BLaER1 (cell line): ENCODE results near the gene CEP72.

Experiments used
- H3K27ac ChIP-seq: shearing (Covaris generic); formaldehyde crosslinking; 2 replicates; pipeline ENCODE4 v1.8.1; 2022
- H3K27me3 ChIP-seq: shearing (Covaris generic); formaldehyde crosslinking; 2 replicates; pipeline ENCODE4 v1.8.1; 2022
- H3K36me3 ChIP-seq: shearing (Covaris generic); formaldehyde crosslinking; 2 replicates; pipeline ENCODE4 v1.8.1; 2022
- H3K4me1 ChIP-seq: shearing (Covaris generic); formaldehyde crosslinking; 2 replicates; pipeline ENCODE4 v1.8.1; 2022
- H3K4me2 ChIP-seq: shearing (Covaris generic); formaldehyde crosslinking; 2 replicates; pipeline ENCODE4 v1.8.1; 2022
- H3K4me3 ChIP-seq: shearing (Covaris generic); formaldehyde crosslinking; 2 replicates; pipeline ENCODE4 v1.8.1; 2022
- H3K9ac ChIP-seq: shearing (Covaris generic); formaldehyde crosslinking; 2 replicates; pipeline ENCODE4 v1.8.1; 2022
- H3K9me3 ChIP-seq: shearing (Covaris generic); formaldehyde crosslinking; 2 replicates; pipeline ENCODE4 v1.8.1; 2022
- H4K20me1 ChIP-seq: shearing (Covaris generic); formaldehyde crosslinking; 2 replicates; pipeline ENCODE4 v1.8.1; 2022
- Cebpa-rat ChIP-seq: shearing (Covaris generic); IDR thresholded peaks from 2 replicates; pipeline ENCODE4 v1.8.1; 2022

Gene CEP72

DNA sequence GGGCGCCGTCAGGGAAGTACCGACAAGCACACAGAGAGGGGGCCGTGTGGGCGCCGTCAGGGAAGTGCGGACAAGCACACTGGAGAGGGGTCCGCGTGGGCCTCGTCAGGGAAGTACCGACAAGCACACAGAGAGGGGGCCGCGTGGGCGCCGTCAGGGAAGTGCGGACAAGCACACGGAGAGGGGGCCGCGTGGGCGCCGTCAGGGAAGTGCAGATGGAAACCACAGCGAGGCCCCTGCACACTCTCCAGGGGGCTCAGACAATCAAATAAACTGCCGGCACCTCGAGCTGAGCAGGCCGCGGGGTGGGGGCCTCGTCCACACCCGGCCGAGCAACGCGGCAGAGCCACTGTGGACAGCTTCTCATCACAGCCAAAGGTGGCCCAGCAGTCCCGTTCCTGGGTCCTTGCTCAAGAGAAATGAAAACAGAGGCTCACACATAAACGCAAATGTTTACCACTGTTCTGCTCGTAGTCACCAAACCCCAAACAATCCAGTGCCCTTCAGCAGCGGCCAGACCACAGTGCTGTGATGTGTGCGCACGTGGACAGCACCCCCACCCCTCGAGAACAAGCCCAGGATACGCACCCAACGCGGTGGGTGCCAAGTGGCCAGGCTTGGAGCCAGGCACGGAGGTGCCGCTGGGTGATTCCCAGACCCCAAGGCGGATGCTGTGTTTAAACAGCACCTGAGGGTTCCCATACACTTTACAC, 56.3 kb downstream of the CEP72 start:
- no peak overlapping the region for H3K4me3 ChIP-seq
- no peaks in the 10 kb centered on the region for H3K27me3 ChIP-seq
- no peak overlapping the region for H3K27ac ChIP-seq
- H4K20me1 ChIP-seq: peaks cover 66% of the 10 kb centered on the region
- no peak for TF ChIP-seq Cebpa-rat
- H3K9ac ChIP-seq: no peak overlapping the region
- no peaks in the 10 kb centered on the region for H3K9me3 ChIP-seq
- H3K36me3 ChIP-seq: peaks cover 54% of the 10 kb centered on the region
- no peak overlapping the region for H3K4me2 ChIP-seq
- H3K4me1 ChIP-seq: peaks cover 29% of the 10 kb centered on the region

DNA sequence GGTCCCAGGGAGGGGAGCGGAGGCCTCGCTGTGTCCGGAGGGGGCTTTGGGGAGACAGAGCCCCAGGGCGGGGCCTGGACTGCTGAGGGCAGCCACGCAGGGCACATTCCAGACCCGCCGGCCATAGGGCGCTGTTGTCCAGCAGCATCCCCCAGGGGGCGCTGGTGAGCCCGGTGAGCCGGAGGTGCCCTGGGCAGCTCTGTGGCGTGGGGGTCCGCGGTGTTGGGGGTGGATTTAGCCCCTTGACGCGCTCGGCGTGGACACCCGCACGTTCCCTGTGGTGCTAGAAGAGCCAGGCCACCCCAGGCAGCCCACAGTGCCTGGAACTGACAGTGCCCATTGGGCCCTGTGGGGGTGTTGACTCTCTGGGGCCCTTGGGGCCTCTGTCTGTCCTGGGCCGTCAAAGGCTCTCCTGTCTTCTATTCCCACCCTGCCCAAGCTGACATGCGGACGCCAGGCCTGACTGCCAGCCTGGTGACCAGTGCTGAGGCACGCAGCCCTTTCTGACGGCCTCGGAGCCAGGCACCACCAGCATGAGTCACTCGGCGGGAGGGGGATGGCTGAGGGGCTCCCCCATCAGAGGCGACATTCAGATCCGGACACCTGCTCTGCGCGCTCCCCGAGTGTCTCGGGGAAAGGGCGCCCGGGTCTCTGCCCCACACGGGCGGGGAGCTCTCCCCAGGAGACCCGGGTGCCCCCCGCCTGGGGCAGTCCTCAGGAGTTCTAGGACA, 57.1 kb downstream of the CEP72 start:
- Histone ChIP-seq H3K4me3 (no peak overlapping the region), H3K4me2 (no peak overlapping the region), H3K9ac (no peak overlapping the region), H3K36me3 (peaks cover 46% of the 10 kb centered on the region), H3K27ac (no peak overlapping the region), H3K4me1 (peaks cover 34% of the 10 kb centered on the region), H3K9me3 (no peaks in the 10 kb centered on the region), H4K20me1 (peaks cover 69% of the 10 kb centered on the region), H3K27me3 (no peaks in the 10 kb centered on the region)
- TF ChIP-seq Cebpa-rat: no peak

DNA sequence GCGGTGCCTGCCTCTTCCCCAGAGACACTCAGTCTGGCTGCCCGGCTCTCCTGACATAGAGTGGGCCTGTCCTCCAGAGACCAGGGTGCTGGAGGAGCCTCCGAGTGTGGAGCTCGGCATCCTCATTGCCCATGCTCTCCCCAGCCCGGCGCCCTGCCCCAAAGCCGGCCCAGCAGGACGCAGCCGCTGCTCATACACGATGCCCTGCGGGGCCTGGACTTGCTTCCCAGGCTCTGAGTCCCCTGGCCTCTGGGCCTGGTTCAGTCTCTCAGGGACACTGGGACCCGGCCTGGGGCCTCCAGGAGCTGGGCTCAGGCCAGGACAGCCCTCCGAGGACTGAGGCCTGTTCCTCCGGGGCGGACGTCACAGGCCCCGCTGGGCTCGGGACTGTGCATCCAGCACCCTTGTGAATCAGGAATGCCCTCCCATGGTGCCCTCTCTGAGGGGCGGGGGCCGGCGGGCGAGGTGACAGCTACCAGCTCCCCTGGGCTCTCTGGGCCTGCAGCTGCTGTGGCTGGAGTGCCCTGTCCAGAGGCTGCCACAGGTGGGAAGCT, 57.8 kb downstream of the CEP72 start:
- H3K4me1 ChIP-seq: peaks cover 39% of the 10 kb centered on the region
- peaks cover 74% of the 10 kb centered on the region for H4K20me1 ChIP-seq
- H3K27ac ChIP-seq: peak overlapping the region; percentile 18; the same call in 1 of the 2 replicates
- H3K4me2 ChIP-seq: no peak overlapping the region
- H3K9ac ChIP-seq: no peak overlapping the region
- H3K4me3 ChIP-seq: no peak overlapping the region
- 0 out of 2 replicates have a peak, but pooled peaks cover 3% of the 10 kb centered on the region for H3K27me3 ChIP-seq
- peaks cover 39% of the 10 kb centered on the region for H3K36me3 ChIP-seq
- H3K9me3 ChIP-seq: no peaks in the 10 kb centered on the region
- TF ChIP-seq Cebpa-rat: no peak

GRCh38 chr5:670396-671270, 58.5 kb downstream of the CEP72 start:
- Histone ChIP-seq H3K4me3 (no peak overlapping the region), H3K9ac (no peak overlapping the region), H3K4me2 (no peak overlapping the region), H3K9me3 (no peaks in the 10 kb centered on the region), H4K20me1 (peaks cover 80% of the 10 kb centered on the region), H3K36me3 (peaks cover 35% of the 10 kb centered on the region), H3K27ac (peak overlapping the region; percentile 18; the same call in 1 of the 2 replicates), H3K4me1 (peaks cover 44% of the 10 kb centered on the region), H3K27me3 (0 out of 2 replicates have a peak, but pooled peaks cover 3% of the 10 kb centered on the region)
- TF ChIP-seq Cebpa-rat: no peak

GRCh38 chr5:671459-672328, 59.6 kb downstream of the CEP72 start:
- 0 out of 2 replicates have a peak, but pooled peaks cover 3% of the 10 kb centered on the region for H3K27me3 ChIP-seq
- H4K20me1 ChIP-seq: peaks cover 84% of the 10 kb centered on the region
- H3K4me3 ChIP-seq: no peak overlapping the region
- H3K4me2 ChIP-seq: peak overlapping the region; percentile 51
- peaks cover 27% of the 10 kb centered on the region for H3K36me3 ChIP-seq
- no peak overlapping the region for H3K27ac ChIP-seq
- no peaks in the 10 kb centered on the region for H3K9me3 ChIP-seq
- H3K9ac ChIP-seq: no peak overlapping the region
- peaks cover 49% of the 10 kb centered on the region for H3K4me1 ChIP-seq
- no peak for TF ChIP-seq Cebpa-rat

DNA sequence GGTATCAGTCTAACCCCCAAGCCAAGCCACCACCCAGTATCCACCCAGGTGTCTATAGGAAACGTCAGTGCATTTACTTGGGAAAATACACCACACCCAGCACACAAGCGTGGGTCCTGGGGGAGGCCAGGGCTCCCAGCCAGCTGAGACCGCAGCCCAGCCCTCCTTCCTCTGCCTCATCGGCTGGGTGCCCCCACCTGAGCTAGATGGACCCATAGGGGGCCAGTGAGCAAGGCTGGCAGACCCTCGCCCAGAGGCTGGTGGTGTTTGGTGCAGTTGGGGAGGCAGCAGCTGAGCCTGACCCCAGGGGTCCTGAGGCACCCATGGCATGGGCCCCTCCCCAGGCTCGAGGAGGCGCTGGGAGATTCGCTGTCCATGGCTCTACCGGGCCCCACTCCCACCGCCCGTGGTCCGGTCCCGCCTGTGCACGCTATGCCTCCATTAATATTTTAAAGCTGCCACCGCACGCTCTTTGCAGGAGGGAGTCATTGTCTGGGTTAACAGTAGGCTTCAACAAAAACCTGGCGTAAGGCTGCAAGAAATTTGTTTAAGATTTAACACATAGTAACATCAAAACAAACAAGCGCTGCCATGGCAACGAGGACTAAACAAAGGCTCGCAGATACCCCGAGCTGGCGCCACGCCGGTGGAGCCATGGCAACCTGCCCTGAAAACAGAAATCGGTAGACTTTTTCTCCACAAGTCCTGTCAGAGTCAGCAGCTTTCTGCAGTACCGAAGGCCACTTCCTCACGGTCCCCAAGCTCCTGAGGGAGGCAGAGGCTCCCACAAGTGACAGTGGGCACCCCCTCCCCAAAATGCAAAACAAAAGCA, 60.4 kb downstream of the CEP72 start:
- Histone ChIP-seq H3K4me2 (peak overlapping the region; percentile 51), H3K27ac (no peak overlapping the region), H3K4me1 (peaks cover 48% of the 10 kb centered on the region), H3K27me3 (0 out of 2 replicates have a peak, but pooled peaks cover 3% of the 10 kb centered on the region), H3K4me3 (no peak overlapping the region), H3K9me3 (no peaks in the 10 kb centered on the region), H3K36me3 (peaks cover 19% of the 10 kb centered on the region), H3K9ac (no peak overlapping the region), H4K20me1 (peaks cover 88% of the 10 kb centered on the region)
- TF ChIP-seq Cebpa-rat: no peak

DNA sequence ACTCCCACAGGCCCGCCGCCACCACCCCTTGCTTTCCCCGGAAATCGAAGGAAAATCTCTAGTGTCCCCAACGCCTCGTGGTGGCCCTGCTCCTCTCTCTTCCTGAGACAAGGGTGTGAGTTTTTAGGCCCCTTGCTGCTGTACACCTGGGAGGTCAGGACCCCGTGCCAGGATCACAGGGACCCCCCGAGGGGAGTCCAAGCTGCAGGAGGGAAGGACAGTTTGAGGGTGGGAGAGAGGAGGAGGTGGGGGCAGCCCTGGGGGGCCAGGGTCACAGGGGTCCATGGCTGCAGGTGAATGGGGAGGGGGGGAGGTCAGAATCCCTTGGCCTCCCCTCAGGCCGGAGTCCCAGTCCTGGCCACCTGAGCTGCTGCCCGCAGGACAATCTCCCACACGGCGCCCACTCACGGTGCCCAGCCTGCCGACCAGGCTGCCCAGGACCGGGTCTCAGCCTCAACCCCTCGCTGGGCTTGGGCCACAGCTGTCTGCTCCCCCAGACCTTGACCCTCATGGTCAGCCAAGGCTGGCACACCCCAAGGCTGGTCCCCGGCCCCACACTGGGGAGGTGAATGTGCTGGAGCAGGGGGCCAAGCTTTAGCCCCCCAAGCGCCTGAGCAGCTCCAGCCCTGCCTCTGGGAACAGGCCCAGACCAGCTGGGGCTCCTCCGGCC, 61.2 kb downstream of the CEP72 start:
- peaks cover 11% of the 10 kb centered on the region for H3K36me3 ChIP-seq
- peak overlapping the region; percentile 51 for H3K4me2 ChIP-seq
- H3K9ac ChIP-seq: no peak overlapping the region
- no peak overlapping the region for H3K4me3 ChIP-seq
- no peaks in the 10 kb centered on the region for H3K9me3 ChIP-seq
- H3K4me1 ChIP-seq: peaks cover 48% of the 10 kb centered on the region
- H3K27ac ChIP-seq: no peak overlapping the region
- peaks cover 86% of the 10 kb centered on the region for H4K20me1 ChIP-seq
- H3K27me3 ChIP-seq: 0 out of 2 replicates have a peak, but pooled peaks cover 3% of the 10 kb centered on the region
- TF ChIP-seq Cebpa-rat: no peak
